NB4 (cell line): ENCODE measurements around the gene PHB1.

ENCODE experiments used
- DNase-seq: peaks from one replicate; pipeline ENCODE4 v3.0.0; 2010; ENCODE audit warnings: low read depth
- H3K4me3 ChIP-seq: one replicate; pipeline ENCODE4 v1.5.1; 2011; ENCODE audit warnings: mild to moderate bottlenecking, low read depth, low read length, moderate library complexity
- CTCF ChIP-seq: IDR thresholded peaks from one replicate; pipeline ENCODE4 v1.5.1; 2012; ENCODE audit warnings: low read depth, low read length
- MYC ChIP-seq: IDR thresholded peaks from 2 replicates; pipeline ENCODE4 v1.6.1; 2011; ENCODE audit warnings: low read depth, low read length
- POLR2A ChIP-seq: IDR thresholded peaks from 2 replicates; pipeline ENCODE4 v1.6.1; 2011; ENCODE audit warnings: mild to moderate bottlenecking; ENCODE audit not compliant: insufficient read length; ENCODE audit errors: extremely low read depth
- TF ChIP-seq, protein P1 (sequence below): IDR thresholded peaks from 2 replicates; pipeline ENCODE4 v1.6.1; 2011; ENCODE audit warnings: low read depth, low read length

The PHB1 gene

GRCh38 chr17:49457564-49458535 is 43.2 kb upstream of the PHB1 start:
- TF ChIP-seq, protein P1, sequence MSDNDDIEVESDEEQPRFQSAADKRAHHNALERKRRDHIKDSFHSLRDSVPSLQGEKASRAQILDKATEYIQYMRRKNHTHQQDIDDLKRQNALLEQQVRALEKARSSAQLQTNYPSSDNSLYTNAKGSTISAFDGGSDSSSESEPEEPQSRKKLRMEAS, result no peak
- DNase-seq, result no peak
- no peak overlapping the region for H3K4me3 ChIP-seq

- no peak overlapping the region for H3K4me3 ChIP-seq
- TF ChIP-seq CTCF, result no peak
- TF ChIP-seq MYC, result no peak
- TF ChIP-seq POLR2A, result no peak
- TF ChIP-seq, protein P1, result no peak
- peak; percentile 85 for DNase-seq
Measured at GRCh38 chr17:49456183-49456965, 41.7 kb upstream of the PHB1 start.

GRCh38 chr17:49455272-49455861 is 40.7 kb upstream of the PHB1 start:
- TF ChIP-seq POLR2A (no peak), CTCF (no peak), MYC (no peak)
- TF ChIP-seq, protein P1, result no peak
- H3K4me3 ChIP-seq, result no peak overlapping the region
- no peak for DNase-seq

- DNase-seq, result no peak
- no peak overlapping the region for H3K4me3 ChIP-seq
- TF ChIP-seq, protein P1, result no peak
- no peak for TF ChIP-seq MYC
- TF ChIP-seq POLR2A, result no peak
- TF ChIP-seq CTCF, result no peak
Measured at GRCh38 chr17:49454050-49454449, 39.4 kb upstream of the PHB1 start.

DNA sequence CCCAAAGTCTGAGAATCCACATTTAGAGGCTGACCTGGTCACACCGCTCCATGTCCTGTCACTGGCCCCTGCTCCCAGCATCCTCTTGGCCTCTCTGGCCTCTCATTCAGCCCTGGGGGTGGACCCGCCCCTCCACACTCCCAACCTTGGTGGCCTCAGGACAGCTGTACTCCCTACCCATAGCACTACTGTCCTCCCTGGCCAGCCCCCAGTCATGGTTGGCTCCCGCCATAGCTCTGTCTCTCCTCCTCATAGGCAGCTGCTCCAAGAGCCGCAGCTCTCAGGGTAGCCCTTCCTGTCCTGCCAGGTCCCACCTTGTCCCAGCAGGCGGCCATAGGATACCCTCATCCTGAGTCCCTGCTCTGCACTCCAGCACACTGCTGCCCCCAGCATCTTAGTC is 38.0 kb upstream of the PHB1 start:
- TF ChIP-seq MYC, result no peak
- TF ChIP-seq POLR2A, result no peak
- TF ChIP-seq CTCF, result no peak
- TF ChIP-seq, protein P1, result no peak
- no peak for DNase-seq
- no peak overlapping the region for H3K4me3 ChIP-seq

GRCh38 chr17:49452201-49452600 is 37.5 kb upstream of the PHB1 start:
- no peak overlapping the region for H3K4me3 ChIP-seq
- DNase-seq, result peak; percentile 38
- TF ChIP-seq CTCF (no peak), POLR2A (no peak), MYC (no peak)
- TF ChIP-seq, protein P1, result no peak
